Measurements from ENCODE around the gene SLC2A13.

DNA sequence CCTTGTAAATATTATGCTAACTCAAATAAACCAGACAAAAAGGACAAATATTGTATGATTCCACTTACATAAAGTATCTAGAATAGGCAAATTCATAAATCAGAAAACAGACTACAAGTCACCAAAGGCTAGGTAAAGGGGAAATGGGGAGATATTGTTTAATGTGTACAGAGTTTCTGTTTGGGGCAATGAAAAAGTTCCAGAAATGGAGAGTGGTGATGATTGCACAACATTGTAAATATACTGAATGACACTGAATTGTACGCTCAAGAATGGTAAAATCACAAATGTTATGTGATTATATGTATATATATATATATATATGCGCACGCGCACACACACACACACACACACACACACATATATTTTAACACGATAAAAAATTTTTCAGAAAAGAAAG is 182.5 kb downstream of the SLC2A13 start:
- TF ChIP-seq NFIC (IDR thresholded peaks at IDR 0.05) (no peak), EP300 (IDR thresholded peaks at IDR 0.05; ENCODE audit: borderline replicate concordance) (no peak), RAD21 (IDR thresholded peaks at IDR 0.05; ENCODE audit: low read depth) (no peak), CREB1 (IDR thresholded peaks at IDR 0.05; ENCODE audit: low read depth) (no peak), EGR1 (IDR thresholded peaks at IDR 0.05) (no peak), TEAD4 (IDR thresholded peaks at IDR 0.05) (no peak)
- TF ChIP-seq, protein P1, sequence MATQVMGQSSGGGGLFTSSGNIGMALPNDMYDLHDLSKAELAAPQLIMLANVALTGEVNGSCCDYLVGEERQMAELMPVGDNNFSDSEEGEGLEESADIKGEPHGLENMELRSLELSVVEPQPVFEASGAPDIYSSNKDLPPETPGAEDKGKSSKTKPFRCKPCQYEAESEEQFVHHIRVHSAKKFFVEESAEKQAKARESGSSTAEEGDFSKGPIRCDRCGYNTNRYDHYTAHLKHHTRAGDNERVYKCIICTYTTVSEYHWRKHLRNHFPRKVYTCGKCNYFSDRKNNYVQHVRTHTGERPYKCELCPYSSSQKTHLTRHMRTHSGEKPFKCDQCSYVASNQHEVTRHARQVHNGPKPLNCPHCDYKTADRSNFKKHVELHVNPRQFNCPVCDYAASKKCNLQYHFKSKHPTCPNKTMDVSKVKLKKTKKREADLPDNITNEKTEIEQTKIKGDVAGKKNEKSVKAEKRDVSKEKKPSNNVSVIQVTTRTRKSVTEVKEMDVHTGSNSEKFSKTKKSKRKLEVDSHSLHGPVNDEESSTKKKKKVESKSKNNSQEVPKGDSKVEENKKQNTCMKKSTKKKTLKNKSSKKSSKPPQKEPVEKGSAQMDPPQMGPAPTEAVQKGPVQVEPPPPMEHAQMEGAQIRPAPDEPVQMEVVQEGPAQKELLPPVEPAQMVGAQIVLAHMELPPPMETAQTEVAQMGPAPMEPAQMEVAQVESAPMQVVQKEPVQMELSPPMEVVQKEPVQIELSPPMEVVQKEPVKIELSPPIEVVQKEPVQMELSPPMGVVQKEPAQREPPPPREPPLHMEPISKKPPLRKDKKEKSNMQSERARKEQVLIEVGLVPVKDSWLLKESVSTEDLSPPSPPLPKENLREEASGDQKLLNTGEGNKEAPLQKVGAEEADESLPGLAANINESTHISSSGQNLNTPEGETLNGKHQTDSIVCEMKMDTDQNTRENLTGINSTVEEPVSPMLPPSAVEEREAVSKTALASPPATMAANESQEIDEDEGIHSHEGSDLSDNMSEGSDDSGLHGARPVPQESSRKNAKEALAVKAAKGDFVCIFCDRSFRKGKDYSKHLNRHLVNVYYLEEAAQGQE (IDR thresholded peaks at IDR 0.05; ENCODE audit: low read depth), result no peak
